HepG2 (cell line): ENCODE data around the gene BIVM. TPM values are rescaled to one million over a fixed set of nuclear protein-coding genes. Genes with fewer than 3 reads are reported as not detected.

ENCODE experiments used
- ATRX ChIP-seq: sonication (generic); formaldehyde crosslinking; IDR thresholded peaks from 2 replicates; pipeline ENCODE4 v1.4.0; 2020; ENCODE audit warnings: missing genetic modification reagents, borderline replicate concordance
- ERF ChIP-seq: IDR thresholded peaks from 2 replicates; pipeline ENCODE4 v1.6.1; 2018; ENCODE audit warnings: missing biosample characterization, missing genetic modification reagents
- GABPA ChIP-seq, 2 experiments: IDR thresholded peaks; 2 replicates each; pipeline ENCODE4 v1.6.1; 2011 to 2016; ENCODE audit warnings: low read depth in 2 of 2, low read length in 1 of 2, missing biosample characterization in 1 of 2, missing genetic modification characterization in 1 of 2
- GATA4 ChIP-seq: sonication (generic); IDR thresholded peaks from 2 replicates; pipeline ENCODE4 v1.6.1; 2016; ENCODE audit warnings: antibody characterized with exemption, low read depth, borderline replicate concordance
- HNF4A ChIP-seq: sonication (generic); formaldehyde crosslinking; IDR thresholded peaks from 2 replicates; pipeline ENCODE4 v1.4.0; 2020; ENCODE audit warnings: missing genetic modification reagents
- HNRNPLL ChIP-seq: fragments of 200-400 bp; formaldehyde crosslinking; IDR thresholded peaks from 2 replicates; pipeline ENCODE4 v1.6.1; 2017; ENCODE audit warnings: mild to moderate bottlenecking, low read depth, low read length; ENCODE audit not compliant: poor library complexity, severe bottlenecking
- IKZF1 ChIP-seq: fragments of 450-650 bp; IDR thresholded peaks from 2 replicates; pipeline ENCODE4 v1.7.1; 2016
- ISX ChIP-seq: sonication (generic); formaldehyde crosslinking; conservative IDR thresholded peaks from 2 replicates; pipeline ENCODE4 v1.5.0; 2020; ENCODE audit warnings: missing genetic modification reagents
- KDM2A ChIP-seq: sonication (generic); formaldehyde crosslinking; IDR thresholded peaks from 2 replicates; pipeline ENCODE4 v1.4.0; 2020; ENCODE audit warnings: low read depth, missing genetic modification reagents, borderline replicate concordance
- MIER3 ChIP-seq: IDR thresholded peaks from 2 replicates; pipeline ENCODE4 v1.6.1; 2016; ENCODE audit warnings: missing compliant biosample characterization, borderline replicate concordance
- PHB2 ChIP-seq: fragments of 450-650 bp; IDR thresholded peaks from 2 replicates; pipeline ENCODE4 v1.6.1; 2018; ENCODE audit not compliant: partially characterized antibody
- SOX5 ChIP-seq: IDR thresholded peaks from 2 replicates; pipeline ENCODE4 v1.6.1; 2016; ENCODE audit warnings: borderline replicate concordance
- TARDBP ChIP-seq: sonication (generic); formaldehyde crosslinking; IDR thresholded peaks from 2 replicates; pipeline ENCODE4 v1.8.0; 2022; ENCODE audit warnings: mild to moderate bottlenecking, missing genetic modification reagents
- ZBTB3 ChIP-seq: sonication (generic); formaldehyde crosslinking; IDR thresholded peaks from 2 replicates; pipeline ENCODE4 v1.4.0; 2020; ENCODE audit warnings: low read depth, mild to moderate bottlenecking, moderate library complexity, missing genetic modification reagents, borderline replicate concordance
- ZFX ChIP-seq: sonication (generic); formaldehyde crosslinking; IDR thresholded peaks from 2 replicates; pipeline ENCODE4 v1.4.0; 2020; ENCODE audit warnings: mild to moderate bottlenecking, low read depth, missing genetic modification reagents, moderate library complexity
- ZNF292 ChIP-seq: sonication (generic); formaldehyde crosslinking; IDR thresholded peaks from 2 replicates; pipeline ENCODE4 v1.8.1; 2022; ENCODE audit warnings: mild to moderate bottlenecking, low read depth, missing genetic modification reagents, borderline replicate concordance
- ZNF562 ChIP-seq: sonication (generic); formaldehyde crosslinking; IDR thresholded peaks from 2 replicates; pipeline ENCODE4 v1.8.0; 2022; ENCODE audit warnings: missing genetic modification reagents, borderline replicate concordance
- ZNF75D ChIP-seq: sonication (generic); formaldehyde crosslinking; IDR thresholded peaks from 2 replicates; pipeline ENCODE4 v1.8.1; 2023; ENCODE audit warnings: missing genetic modification reagents, mild to moderate bottlenecking, borderline replicate concordance
- ZNF792 ChIP-seq: IDR thresholded peaks from 2 replicates; pipeline ENCODE4 v1.6.1; 2016
- polyA plus RNA-seq, 8 experiments: library from polyadenylated mRNA; depleted of rRNA in 3 of 8; stranded (reverse) in 7 of 8; unstranded in 1 of 8; fragments of >200 nt; fragmentation: Illumina TruSeq in 4 of 8; extraction: Trizol in 4 of 8; gene quantifications; 2 replicates each; pipeline versions ENCODE4 v1.2.1 to v1.2.3, GENCODE V29; 2011 to 2016; ENCODE audit warnings: low read depth in 4 of 8, missing spikeins in 1 of 8, mixed read lengths in 1 of 8; ENCODE audit not compliant: insufficient read depth in 1 of 8
- total RNA-seq, 5 experiments: library from RNA; depleted of rRNA; stranded (reverse); fragments of >200 nt; fragmentation: Illumina TruSeq; extraction: Trizol; gene quantifications; 2 replicates each; pipeline ENCODE4 v1.2.3, GENCODE V29; 2016; ENCODE audit warnings: low read depth in 1 of 5
- TF ChIP-seq, protein P1 (sequence below): sonication (generic); formaldehyde crosslinking; IDR thresholded peaks from 2 replicates; pipeline ENCODE4 v1.4.0; 2020; ENCODE audit warnings: missing genetic modification reagents, low read depth, mild to moderate bottlenecking, borderline replicate concordance
- TF ChIP-seq, protein P2 (sequence below): IDR thresholded peaks from 2 replicates; pipeline ENCODE4 v1.6.1; 2016
- TF ChIP-seq, protein P3 (sequence below): IDR thresholded peaks from 2 replicates; pipeline ENCODE4 v1.4.0; 2020; ENCODE audit warnings: mild to moderate bottlenecking, missing genetic modification reagents
- TF ChIP-seq, protein P4 (sequence below): IDR thresholded peaks from 2 replicates; pipeline ENCODE4 v1.6.1; 2018; ENCODE audit warnings: missing genetic modification reagents
- TF ChIP-seq, protein P5 (sequence below): sonication (generic); formaldehyde crosslinking; IDR thresholded peaks from 2 replicates; pipeline ENCODE4 v1.5.0; 2020; ENCODE audit warnings: mild to moderate bottlenecking, missing genetic modification reagents

BIVM gene
- total and polyA plus RNA-seq, 2 of the 13 experiments (the other 11 are each of a cell fraction or from before 2014, with no cell fraction given), result 10.4 to 15.8 TPM

DNA sequence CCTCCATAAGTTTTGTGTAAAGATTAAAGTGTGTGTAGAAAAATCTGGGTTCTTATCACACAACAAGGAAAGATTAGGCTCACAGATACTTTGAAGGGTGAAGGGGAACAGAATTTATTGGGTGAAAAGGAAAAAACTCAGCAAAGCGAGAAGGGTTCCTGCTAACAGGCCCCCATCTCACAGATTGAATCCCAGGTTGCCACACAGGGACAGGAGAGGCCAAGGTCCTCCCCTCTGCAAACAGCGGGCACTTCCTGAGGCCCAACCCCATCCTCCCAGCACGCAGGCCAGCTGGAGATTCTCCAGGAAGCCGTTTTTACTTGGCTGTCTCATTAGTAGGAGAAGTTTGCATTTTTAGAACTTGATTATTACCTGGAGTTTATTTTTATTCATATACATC is 31.7 kb downstream of the BIVM start (continued):
- TF ChIP-seq, protein P1, sequence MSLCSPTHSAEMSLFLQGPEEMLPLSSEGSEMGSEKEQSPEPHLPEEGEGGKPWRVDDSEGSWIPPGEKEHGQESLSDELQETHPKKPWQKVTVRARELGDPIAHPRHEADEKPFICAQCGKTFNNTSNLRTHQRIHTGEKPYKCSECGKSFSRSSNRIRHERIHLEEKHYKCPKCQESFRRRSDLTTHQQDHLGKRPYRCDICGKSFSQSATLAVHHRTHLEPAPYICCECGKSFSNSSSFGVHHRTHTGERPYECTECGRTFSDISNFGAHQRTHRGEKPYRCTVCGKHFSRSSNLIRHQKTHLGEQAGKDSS (CRISPR knock-in tag), result no peak
- TF ChIP-seq GABPA (IDR thresholded peaks at IDR 0.05; ENCODE audit: low read depth, low read length) (no peak), GABPA (CRISPR knock-in tag; IDR thresholded peaks at IDR 0.05; ENCODE audit: low read depth) (peak; percentile 78), IKZF1 (no peak), ATRX (no peak), TARDBP (CRISPR knock-in tag) (peak; percentile 75; the same call in 1 of the 2 replicates), MIER3 (CRISPR knock-in tag) (peak; percentile 42; the same call in 1 of the 2 replicates), ZNF562 (CRISPR knock-in tag) (no peak), GATA4 (no peak), ZNF75D (CRISPR knock-in tag) (no peak), HNRNPLL (no peak), ERF (peak; percentile 47; the same call in 1 of the 2 replicates), KDM2A (CRISPR knock-in tag) (peak; percentile 65; the same call in 1 of the 2 replicates), ZBTB3 (CRISPR knock-in tag) (no peak), PHB2 (no peak), ZNF292 (CRISPR knock-in tag) (peak; percentile 59; the same call in 1 of the 2 replicates), ZFX (CRISPR knock-in tag) (peak; percentile 70), HNF4A (CRISPR knock-in tag) (peak; percentile 94), ISX (no peak), SOX5 (CRISPR knock-in tag) (peak; percentile 16; the same call in 1 of the 2 replicates), ZNF792 (CRISPR knock-in tag) (peak; percentile 77; the same call in 1 of the 2 replicates)
- TF ChIP-seq, protein P2, sequence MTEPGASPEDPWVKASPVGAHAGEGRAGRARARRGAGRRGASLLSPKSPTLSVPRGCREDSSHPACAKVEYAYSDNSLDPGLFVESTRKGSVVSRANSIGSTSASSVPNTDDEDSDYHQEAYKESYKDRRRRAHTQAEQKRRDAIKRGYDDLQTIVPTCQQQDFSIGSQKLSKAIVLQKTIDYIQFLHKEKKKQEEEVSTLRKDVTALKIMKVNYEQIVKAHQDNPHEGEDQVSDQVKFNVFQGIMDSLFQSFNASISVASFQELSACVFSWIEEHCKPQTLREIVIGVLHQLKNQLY (CRISPR knock-in tag), result peak; percentile 38; the same call in 1 of the 2 replicates
- TF ChIP-seq, protein P3, sequence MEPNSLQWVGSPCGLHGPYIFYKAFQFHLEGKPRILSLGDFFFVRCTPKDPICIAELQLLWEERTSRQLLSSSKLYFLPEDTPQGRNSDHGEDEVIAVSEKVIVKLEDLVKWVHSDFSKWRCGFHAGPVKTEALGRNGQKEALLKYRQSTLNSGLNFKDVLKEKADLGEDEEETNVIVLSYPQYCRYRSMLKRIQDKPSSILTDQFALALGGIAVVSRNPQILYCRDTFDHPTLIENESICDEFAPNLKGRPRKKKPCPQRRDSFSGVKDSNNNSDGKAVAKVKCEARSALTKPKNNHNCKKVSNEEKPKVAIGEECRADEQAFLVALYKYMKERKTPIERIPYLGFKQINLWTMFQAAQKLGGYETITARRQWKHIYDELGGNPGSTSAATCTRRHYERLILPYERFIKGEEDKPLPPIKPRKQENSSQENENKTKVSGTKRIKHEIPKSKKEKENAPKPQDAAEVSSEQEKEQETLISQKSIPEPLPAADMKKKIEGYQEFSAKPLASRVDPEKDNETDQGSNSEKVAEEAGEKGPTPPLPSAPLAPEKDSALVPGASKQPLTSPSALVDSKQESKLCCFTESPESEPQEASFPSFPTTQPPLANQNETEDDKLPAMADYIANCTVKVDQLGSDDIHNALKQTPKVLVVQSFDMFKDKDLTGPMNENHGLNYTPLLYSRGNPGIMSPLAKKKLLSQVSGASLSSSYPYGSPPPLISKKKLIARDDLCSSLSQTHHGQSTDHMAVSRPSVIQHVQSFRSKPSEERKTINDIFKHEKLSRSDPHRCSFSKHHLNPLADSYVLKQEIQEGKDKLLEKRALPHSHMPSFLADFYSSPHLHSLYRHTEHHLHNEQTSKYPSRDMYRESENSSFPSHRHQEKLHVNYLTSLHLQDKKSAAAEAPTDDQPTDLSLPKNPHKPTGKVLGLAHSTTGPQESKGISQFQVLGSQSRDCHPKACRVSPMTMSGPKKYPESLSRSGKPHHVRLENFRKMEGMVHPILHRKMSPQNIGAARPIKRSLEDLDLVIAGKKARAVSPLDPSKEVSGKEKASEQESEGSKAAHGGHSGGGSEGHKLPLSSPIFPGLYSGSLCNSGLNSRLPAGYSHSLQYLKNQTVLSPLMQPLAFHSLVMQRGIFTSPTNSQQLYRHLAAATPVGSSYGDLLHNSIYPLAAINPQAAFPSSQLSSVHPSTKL (CRISPR knock-in tag), result peak; percentile 82
- TF ChIP-seq, protein P4, sequence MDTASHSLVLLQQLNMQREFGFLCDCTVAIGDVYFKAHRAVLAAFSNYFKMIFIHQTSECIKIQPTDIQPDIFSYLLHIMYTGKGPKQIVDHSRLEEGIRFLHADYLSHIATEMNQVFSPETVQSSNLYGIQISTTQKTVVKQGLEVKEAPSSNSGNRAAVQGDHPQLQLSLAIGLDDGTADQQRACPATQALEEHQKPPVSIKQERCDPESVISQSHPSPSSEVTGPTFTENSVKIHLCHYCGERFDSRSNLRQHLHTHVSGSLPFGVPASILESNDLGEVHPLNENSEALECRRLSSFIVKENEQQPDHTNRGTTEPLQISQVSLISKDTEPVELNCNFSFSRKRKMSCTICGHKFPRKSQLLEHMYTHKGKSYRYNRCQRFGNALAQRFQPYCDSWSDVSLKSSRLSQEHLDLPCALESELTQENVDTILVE (CRISPR knock-in tag), result no peak
- TF ChIP-seq, protein P5, sequence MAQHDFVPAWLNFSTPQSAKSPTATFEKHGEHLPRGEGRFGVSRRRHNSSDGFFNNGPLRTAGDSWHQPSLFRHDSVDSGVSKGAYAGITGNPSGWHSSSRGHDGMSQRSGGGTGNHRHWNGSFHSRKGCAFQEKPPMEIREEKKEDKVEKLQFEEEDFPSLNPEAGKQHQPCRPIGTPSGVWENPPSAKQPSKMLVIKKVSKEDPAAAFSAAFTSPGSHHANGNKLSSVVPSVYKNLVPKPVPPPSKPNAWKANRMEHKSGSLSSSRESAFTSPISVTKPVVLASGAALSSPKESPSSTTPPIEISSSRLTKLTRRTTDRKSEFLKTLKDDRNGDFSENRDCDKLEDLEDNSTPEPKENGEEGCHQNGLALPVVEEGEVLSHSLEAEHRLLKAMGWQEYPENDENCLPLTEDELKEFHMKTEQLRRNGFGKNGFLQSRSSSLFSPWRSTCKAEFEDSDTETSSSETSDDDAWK (CRISPR knock-in tag), result no peak
